Testis (tissue), 2 donors: ENCODE data around the gene SPAG4.

Experiments used
- CTCF ChIP-seq, 3 experiments: fragments of 450-650 bp in 2 of 3; fragments of 200-600 bp in 1 of 3; sonication (generic) in 1 of 3; IDR thresholded peaks; one replicate each; pipeline ENCODE4 v1.5.1; 2016 to 2019; ENCODE audit warnings: antibody characterized with exemption in 3 of 3, mild to moderate bottlenecking in 2 of 3, moderate library complexity in 1 of 3
- POLR2A ChIP-seq: fragments of 450-650 bp; IDR thresholded peaks from one replicate; pipeline ENCODE4 v1.6.1; 2017; ENCODE audit warnings: antibody characterized with exemption, mild to moderate bottlenecking, moderate library complexity

GRCh38 chr20:35654415-35654814 is 38.8 kb downstream of the SPAG4 start:
- TF ChIP-seq POLR2A (no peak), CTCF (IDR thresholded peaks at IDR 0.05) (no peak)
